Measurements from ENCODE around the gene CTNNB1.

The CTNNB1 gene

GRCh38 chr3:41220906-41221677 is 21.8 kb downstream of the CTNNB1 start:
- DNase-seq, result no peak

- no peak for DNase-seq
These were observed 22.7 kb downstream of the CTNNB1 start for GRCh38 chr3:41222012-41222411.

- DNase-seq, result no peak
These were observed 23.2 kb downstream of the CTNNB1 start for GRCh38 chr3:41222501-41222900.

- no peak for DNase-seq
These were observed 23.8 kb downstream of the CTNNB1 start for GRCh38 chr3:41223078-41223477.

- no peak for DNase-seq
These were observed 24.4 kb downstream of the CTNNB1 start for GRCh38 chr3:41223691-41224090.

- no peak for DNase-seq
These were observed 25.0 kb downstream of the CTNNB1 start for GRCh38 chr3:41224120-41224806.

GRCh38 chr3:41234823-41235721 is 35.8 kb downstream of the CTNNB1 start:
- peak; percentile 55 for DNase-seq

- no peak for DNase-seq
These were observed 36.9 kb downstream of the CTNNB1 start for GRCh38 chr3:41236228-41236627.

- no peak for DNase-seq
These were observed 38.6 kb downstream of the CTNNB1 start for GRCh38 chr3:41237907-41238306.

- no peak for DNase-seq
These were observed 40.3 kb downstream of the CTNNB1 start for GRCh38 chr3:41239587-41239986.

- DNase-seq, result no peak
These were observed 41.9 kb downstream of the CTNNB1 start for GRCh38 chr3:41241161-41241560.

GRCh38 chr3:41241800-41242571 is 42.7 kb downstream of the CTNNB1 start:
- DNase-seq, result no peak

- peak; percentile 42 for DNase-seq
These were observed 43.9 kb downstream of the CTNNB1 start for GRCh38 chr3:41243183-41243582.

GRCh38 chr3:41244620-41245336 is 45.5 kb downstream of the CTNNB1 start:
- DNase-seq, result no peak

GRCh38 chr3:41247055-41248004 is 48.0 kb downstream of the CTNNB1 start:
- peak; percentile 68 for DNase-seq

- DNase-seq, result no peak
These were observed 49.2 kb downstream of the CTNNB1 start for GRCh38 chr3:41248525-41248924.

- DNase-seq, result no peak
These were observed 50.0 kb downstream of the CTNNB1 start for GRCh38 chr3:41249318-41249717.

- no peak for DNase-seq
These were observed 51.5 kb downstream of the CTNNB1 start for GRCh38 chr3:41250825-41251224.

GRCh38 chr3:41251593-41251992 is 52.3 kb downstream of the CTNNB1 start:
- DNase-seq, result no peak

GRCh38 chr3:41258239-41258800 is 59.0 kb downstream of the CTNNB1 start:
- no peak for DNase-seq
